SKM-1 treated with dmso at 0.1 percent for 144 hours (cell line): ENCODE measurements around the gene SIKE1.
"Not testable (repeated sequence)": the region's sequence is repeated elsewhere in the genome, so short reads cannot be mapped to it uniquely, and the experiment has no call there.

ENCODE experiments used
- DNase-seq: peaks from one replicate; lab custom pipeline; 2025; ENCODE audit not compliant: unreplicated experiment; lab: John Stamatoyannopoulos, UW

Gene SIKE1

DNA sequence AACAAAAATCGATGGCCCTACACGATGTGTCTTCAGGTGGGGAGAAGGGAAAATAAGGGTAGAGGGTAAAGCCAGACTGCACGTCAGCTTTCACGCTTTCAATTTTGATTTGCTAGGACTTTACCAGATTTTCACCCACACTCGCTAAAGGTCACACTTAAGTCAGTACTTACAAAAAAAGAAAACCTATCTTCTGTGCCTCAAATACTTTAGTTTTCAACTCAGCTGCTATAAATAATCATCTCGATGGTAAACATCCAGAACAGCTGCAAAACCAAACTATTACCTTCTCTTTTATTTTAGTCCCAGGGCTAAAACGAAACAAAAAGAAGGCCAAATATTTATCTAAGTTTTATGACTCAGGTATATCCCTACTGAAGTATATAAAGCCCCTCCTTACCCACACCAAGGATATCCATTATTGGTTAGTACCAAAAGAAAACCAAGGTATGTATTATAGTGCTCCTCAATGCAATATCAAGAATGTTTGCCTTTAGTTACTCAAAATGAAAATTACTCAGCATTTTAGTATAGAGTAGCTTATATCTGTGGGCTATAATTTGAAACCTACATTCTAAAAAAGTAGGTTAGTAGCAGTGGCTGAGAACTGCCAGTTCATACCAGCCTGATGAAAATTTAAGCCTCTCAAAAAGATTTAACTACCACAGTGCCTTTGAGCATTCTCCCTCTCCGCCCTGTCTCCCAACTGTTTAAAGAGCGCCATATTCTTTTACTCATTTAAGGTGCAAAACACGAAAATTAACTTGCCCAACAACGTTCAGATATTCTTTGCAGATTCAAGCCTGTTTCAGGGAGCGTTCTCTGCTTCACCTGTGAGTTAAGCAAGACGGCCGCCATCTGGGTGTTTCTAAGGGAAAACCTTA, 24.2 kb downstream of the SIKE1 start:
- DNase-seq, result no peak

DNA sequence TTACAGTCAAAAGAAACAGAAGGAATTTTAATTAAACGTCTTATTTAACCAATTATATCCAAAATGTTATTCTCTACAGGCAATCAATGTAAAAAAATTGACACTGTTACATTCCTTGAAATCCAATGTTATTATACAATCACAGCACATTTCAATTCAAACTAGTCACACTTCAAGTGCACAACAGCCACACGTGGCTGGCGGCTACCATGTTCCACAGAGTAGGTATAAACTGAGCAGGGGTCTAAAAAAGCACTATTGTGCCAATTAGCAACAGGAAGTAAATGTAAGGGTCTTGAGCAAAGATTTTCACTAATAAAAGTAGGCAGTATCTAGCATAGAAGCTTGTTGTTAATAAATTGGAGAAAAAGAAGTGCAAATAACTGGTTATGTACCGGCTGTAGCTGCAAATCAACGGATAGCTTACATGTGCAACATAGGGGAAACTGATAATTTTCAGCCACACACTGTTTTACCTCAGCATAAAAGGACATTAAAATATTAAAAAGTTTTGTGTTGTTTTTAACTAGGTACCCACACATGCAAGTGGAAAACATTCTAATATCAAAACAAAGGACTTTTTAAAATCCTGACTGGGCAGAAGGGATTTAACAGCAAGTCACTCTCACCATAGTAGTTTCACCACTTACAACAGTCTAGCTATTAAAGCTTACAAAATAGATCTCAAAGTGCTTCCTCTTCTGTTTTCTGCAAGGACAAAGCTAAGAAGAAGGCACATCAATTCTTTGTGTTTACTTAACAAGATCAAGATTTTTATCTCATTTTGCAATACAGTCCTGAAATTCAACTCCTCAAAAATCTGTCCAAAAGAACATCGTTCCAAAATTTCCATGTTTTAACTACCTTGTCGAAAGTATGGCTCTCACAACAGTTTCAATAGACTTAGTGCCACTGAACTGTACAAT, 25.2 kb downstream of the SIKE1 start:
- peak; percentile 54 for DNase-seq

DNA sequence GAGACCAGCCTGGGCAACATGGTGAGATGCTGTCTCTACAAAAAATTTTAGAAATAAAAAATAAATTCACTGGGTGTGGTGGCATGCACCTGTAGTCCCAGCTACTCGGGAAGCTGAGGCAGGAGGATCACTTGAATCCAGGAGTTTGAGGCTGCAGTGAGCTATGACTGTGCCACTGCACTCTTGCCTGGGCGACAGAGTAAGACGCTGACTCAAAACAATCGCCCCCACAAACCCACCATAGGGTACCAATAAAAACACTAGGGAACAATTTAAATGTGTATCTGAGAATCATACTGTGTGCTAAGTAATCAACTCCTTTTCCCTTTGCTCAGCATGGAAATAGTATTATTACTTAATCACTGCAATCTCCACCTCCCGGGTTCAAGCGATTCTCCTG, 26.8 kb downstream of the SIKE1 start:
- not testable (repeated sequence) for DNase-seq

DNA sequence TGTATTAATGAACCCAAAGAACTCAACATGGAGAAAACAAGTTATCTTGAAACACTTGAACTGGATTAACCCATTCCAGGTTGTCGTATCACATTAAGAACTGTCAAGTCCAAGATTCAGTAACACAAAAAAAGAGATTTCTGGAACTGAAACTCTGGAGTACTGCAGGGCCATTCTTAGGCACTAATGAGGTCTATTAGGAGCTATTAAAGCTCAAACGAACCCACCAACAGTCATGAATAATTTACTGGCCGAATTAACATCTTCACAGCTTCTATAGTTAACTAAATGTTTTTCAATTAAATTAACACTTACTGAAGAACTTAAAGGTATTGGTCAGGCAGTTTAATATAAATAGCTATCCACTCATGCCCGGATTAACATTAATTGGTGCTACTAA, 27.3 kb downstream of the SIKE1 start:
- DNase-seq, result no peak

DNA sequence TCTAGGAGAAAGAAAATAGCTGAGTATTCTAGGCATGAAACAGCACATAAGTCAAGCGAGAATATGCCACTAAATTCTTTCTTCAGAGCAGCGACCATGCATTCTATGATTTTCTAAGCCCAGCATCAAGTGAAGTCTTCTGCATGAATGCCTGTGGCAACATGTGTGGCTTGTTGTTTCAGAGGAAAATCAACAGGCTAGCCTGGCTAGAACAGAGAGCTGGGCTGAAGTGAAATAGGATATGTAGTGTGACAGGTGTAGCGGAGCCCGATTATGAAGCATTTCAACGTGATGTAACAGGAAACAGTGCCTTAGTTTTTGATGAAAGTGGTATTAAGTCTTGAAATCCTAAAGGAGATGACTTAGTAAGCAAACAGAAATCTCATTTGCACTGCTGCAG, 29.7 kb downstream of the SIKE1 start:
- DNase-seq, result no peak

DNA sequence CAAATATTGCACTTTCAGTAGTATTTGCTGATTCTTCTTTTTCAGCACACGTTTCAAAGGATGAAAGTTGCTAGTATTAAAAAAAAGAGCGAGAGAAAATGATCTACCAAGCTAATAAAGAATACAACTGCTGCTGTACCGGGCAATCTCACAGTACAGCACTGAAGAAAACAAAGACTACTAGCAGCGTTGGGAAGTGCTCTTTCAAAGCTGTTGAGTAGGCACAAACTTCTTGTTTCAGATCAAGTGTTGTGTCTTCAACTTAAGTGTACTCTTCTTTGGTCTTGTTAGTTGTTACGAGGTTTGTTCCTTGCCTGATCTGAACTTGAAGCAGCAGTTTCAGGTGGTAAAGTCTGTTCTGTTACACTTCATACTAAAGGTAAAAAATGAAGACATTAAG, 30.6 kb downstream of the SIKE1 start:
- no peak for DNase-seq

DNA sequence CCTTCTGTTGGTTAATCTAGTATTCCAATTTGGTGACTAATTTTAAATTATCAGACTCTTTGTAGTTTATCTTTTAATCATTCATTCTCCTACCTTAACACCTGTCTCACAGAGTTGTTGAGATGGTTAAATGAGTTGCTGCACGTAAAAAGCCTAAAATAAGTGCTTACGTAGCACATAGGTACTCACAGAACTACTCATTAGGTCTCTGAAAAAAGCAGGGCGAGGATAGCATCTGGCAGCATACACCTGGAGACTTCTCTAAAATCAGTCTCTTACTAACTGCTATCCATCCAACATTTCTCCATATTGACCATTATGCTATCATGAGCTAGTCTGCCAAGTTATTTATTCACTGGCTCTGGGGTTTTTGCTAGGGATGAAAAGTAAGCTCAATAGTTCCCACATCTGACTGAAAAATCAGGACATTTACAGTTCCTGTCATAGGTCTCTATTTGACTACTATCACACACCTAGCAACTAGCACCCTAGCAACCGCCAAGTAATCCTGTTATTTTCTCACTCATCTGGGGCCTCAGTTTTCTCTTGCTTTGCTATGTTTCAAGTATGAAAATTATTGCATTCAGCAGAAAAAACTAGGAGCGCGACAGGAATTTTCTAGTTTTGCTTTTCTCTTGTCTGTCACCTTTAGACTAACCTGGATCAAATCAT, 33.9 kb downstream of the SIKE1 start:
- DNase-seq, result no peak

DNA sequence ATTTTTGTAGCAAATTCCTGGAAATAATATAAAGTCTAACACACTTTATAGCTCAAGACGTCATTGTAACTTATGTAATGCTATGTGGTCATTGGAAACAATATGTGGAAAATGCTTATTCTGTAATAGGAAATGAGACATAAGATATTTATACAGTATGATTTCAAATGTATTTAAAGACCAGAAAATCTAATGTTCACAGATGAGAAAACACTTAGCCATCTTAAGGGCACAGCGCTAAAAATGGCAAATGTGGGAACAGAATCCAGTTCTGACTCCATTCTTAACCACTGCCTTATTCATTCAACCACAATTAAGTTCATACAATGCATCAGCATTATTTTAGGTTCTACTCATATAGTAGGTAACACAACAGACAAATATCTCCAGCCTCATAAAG, 35.2 kb downstream of the SIKE1 start:
- DNase-seq, result no peak

DNA sequence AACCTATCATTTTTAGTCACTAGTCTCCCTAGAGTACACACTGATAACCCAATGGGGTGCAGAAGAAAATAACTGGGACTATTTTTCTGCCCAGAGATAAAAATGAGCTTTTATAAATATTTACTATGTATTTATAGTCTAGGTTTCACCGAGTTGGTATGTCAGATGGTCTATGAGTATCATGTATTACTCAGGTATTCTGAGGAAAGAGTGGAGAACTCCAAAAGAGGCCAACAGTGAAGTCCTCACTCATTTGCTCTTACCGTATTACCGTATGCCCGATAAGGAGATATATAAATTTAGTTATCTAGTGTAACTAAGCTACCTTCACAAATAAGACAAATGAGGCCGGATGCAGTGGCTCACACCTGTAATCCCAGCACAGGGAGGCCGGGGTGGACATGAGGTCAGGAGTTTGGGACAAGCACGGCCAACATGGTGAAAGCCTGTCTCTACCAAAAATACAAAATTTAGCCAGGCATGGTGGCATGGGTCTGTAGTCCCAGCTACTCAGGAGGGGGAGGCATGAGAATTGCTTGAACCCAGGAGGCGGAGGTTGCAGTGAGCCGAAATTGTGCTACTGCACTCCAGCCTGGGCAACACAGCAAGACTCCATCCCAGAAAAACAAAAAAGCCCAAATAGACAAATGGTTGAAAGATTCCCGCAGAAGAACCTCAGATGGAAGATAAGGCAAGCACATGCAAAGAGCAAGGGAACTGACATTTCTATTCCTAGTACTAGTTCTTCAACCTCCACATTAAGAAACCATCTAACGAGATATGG, 38.3 kb downstream of the SIKE1 start:
- DNase-seq, result no peak

DNA sequence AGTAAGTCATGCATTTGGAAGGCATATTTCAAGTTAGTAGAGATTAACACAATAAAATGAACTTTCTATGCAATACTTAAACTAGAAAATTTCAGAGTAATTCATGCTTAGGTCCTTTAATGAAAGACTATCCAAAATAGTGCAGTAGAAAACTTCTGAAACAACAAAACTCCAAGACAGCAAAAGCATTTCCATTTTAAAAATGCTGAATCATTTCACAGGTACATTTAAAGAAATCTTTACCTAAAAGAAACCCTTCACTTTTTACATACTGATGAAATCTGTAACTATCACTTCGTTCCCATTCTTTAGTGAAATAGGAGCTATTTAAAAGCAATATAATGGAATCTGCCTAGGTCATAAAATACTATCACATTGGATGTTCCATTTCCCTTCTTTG, 40.2 kb downstream of the SIKE1 start:
- DNase-seq, result no peak

DNA sequence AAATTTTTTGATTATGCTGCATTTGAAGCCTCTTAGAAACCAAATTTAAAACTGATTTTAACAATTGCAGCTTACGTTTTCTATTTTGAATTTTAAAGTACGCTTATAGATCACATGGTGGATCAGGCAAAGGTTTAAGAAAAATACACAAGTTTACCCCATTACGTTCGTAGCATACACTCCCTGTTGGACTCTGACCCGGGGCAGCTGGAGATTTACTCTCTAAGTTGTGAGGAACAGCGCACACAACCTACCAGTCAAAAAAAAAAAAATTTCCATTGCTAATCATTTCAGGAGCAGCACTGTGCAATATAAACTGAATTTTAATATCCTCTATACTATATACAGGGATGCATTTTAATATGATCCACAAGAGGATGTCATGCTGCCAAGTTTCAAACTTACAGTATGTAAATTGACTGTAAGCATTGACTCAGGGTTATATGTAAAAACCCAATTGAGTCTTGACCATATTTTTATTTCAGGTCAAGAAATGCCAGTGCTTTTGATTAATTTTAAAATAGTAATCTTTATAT, 43.1 kb downstream of the SIKE1 start:
- no peak for DNase-seq

DNA sequence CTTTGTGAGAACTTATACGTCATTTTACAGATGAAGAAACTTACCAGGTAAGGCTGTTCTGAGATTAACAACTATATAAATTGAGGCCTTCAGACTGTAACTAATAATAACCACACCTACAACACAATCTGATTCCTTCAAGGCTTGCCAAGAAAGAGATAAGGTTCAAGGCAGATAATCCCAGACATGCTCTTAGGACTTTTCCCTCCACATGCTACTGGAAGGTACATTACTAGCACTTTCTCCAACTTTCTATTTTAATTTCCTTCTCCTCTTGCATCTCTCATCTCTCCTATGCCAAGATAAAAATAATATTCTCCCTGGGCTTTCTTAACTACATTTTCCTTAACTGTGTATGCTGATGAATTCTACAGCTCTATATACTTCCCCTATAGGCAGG, 45.0 kb downstream of the SIKE1 start:
- DNase-seq, result no peak

DNA sequence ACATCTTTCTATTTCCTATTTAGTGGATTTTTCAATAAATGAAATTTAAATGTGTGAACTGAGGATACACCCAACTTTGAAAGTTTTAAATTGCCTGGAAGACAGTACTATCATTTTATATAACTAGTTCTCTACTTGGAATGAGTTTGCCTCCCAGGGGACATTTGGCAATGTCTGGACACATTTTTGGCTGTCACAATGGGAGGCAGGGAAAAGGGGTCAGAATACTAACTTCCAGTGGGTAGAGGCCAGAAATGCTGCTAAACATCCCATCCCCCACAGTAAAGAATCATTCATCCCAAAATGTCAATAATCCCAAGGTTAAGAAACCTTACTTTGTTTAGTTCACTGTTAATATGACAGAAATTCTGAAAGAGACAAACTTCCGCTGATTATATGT, 50.7 kb downstream of the SIKE1 start:
- no peak for DNase-seq

DNA sequence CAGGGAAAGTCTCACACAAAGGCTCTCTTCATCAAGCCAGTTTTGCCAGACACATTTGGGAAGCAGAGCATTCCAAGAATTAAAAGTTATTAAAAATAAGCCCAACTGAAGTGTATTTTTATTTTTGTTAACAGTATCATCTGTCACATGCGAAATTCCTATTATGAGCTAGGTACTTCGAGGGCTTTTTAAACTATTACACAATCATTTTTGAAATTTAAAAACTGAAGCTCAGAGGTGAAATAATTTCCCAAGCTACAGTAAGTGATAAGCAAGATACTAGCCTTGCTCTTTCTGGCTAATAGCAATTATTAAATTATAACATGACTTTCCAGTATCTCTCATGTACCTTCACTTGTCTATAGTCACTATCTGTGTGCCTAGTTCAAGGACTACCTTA, 51.9 kb downstream of the SIKE1 start:
- no peak for DNase-seq

DNA sequence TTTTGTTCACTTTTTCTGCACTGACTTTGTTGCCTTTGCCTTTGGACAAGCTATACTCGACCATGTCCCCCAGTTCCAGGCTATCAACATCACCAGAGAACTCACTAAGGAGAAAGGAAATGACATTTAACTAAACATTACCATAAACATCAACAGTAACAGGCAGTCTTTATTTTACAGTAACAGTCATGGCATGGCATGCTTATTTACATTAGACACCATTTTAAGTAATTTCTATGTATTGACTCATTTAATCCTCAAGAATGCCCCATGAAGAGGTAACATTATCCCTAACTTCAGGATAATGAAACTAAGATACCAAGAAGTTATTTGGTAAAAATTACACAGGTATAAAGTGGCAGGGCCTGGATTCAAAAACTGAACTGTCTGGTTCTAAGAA, 55.3 kb downstream of the SIKE1 start:
- DNase-seq, result no peak

DNA sequence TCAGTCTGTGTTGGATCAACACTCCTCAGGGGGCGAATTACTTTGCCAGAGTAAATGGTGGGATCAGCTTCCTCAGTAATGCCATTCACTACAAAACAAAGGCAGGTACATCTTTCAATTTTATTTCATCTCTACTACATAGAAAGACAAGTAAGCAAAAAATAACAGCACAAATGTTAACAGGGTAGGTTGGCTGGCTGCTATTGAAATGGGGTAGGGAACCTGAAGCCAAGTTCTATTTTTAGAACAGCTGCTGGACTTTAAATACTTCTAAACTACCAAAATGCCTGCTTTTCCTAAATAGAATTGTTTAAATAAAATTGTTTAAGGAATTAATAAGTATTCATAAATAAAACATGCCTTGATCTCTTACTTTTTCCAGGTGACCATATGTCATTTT, 56.6 kb downstream of the SIKE1 start:
- DNase-seq, result no peak

DNA sequence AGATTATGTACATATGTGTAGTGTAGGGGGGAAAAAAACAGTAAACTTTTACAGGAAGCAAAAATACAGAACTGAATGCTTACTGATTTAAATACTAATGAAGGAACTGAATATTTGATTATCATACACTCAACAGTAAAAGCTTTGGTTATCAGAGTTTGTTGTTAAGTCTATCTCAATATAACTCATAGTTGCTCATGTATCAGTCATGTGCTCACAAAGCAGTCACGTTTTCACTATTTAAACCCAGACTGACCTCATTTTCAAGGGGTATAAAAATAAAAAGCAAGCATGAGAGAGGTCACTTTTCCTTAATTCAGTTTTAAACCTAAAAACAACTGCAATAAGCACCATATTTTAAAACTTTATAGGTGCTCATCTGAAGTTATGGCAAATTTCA, 57.0 kb downstream of the SIKE1 start:
- DNase-seq, result no peak

DNA sequence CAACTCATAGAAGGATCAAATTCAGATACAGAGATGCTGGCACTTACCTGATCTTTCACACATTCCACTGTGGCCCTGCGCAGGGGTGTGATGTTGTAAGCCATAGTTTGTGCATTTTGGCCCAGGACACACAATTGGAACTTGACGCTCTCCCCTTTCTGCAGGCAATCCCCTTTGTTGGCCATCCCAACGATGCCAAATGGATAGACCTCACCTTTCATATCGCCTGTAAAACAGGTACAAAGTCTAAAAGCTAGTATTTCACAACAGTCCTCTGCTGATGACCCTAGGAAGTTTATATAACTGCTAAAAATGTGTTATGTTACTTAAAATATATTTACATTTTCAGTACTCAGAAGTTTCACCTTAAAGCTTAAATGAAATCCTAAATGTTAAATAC, 60.0 kb downstream of the SIKE1 start:
- DNase-seq, result no peak
